Trophoblast cell (in vitro differentiated cells and primary cell): ENCODE measurements around the gene BMP2K.
"Not testable (repeated sequence)": the region's sequence is repeated elsewhere in the genome, so short reads cannot be mapped to it uniquely, and the experiment has no call there.

Experiments used
- DNase-seq, 2 donors: peaks; one replicate each; pipeline ENCODE4 v3.0.0-alpha.2; 2016
- H2AFZ ChIP-seq: 2 replicates; pipeline ENCODE4 v1.6.1; 2013; ENCODE audit warnings: low read length, moderate library complexity, mild to moderate bottlenecking; ENCODE audit not compliant: insufficient read depth, poor library complexity
- H2AK5ac ChIP-seq: 2 replicates; pipeline ENCODE4 v1.6.1; 2013; ENCODE audit warnings: mild to moderate bottlenecking, low read length
- H2BK120ac ChIP-seq: 2 replicates; pipeline ENCODE4 v1.6.1; 2013; ENCODE audit warnings: low read length, mild to moderate bottlenecking, moderate library complexity; ENCODE audit not compliant: insufficient read depth, poor library complexity
- H2BK12ac ChIP-seq: 2 replicates; pipeline ENCODE4 v1.6.1; 2013; ENCODE audit warnings: mild to moderate bottlenecking, low read length, moderate library complexity
- H2BK5ac ChIP-seq: 2 replicates; pipeline ENCODE4 v1.6.1; 2013; ENCODE audit warnings: low read length, low read depth, moderate library complexity, mild to moderate bottlenecking; ENCODE audit not compliant: poor library complexity
- H3K14ac ChIP-seq: 2 replicates; pipeline ENCODE4 v1.6.1; 2013; ENCODE audit warnings: mild to moderate bottlenecking, low read length
- H3K18ac ChIP-seq: 2 replicates; pipeline ENCODE4 v1.6.1; 2013; ENCODE audit warnings: mild to moderate bottlenecking, low read length
- H3K23ac ChIP-seq: 2 replicates; pipeline ENCODE4 v1.6.1; 2013; ENCODE audit warnings: low read length
- H3K27ac ChIP-seq: 2 replicates; pipeline ENCODE4 v1.5.1; 2013; ENCODE audit warnings: low read depth, mild to moderate bottlenecking, inconsistent platforms, low read length, moderate library complexity
- H3K27me3 ChIP-seq: 2 replicates; pipeline ENCODE4 v1.6.1; 2013; ENCODE audit warnings: inconsistent platforms, mild to moderate bottlenecking, low read length, moderate library complexity; ENCODE audit not compliant: insufficient read depth
- H3K36me3 ChIP-seq, 2 experiments: 1 replicate in 1 of 2; 2 replicates in 1 of 2; pipeline ENCODE4 v1.6.1; 2013; ENCODE audit warnings: low read length in 2 of 2, mild to moderate bottlenecking in 2 of 2, moderate library complexity in 1 of 2; ENCODE audit not compliant: insufficient read depth in 2 of 2, control insufficient read depth in 1 of 2
- H3K4ac ChIP-seq: 2 replicates; pipeline ENCODE4 v1.6.1; 2013; ENCODE audit warnings: low read depth, mild to moderate bottlenecking, low read length, moderate library complexity
- H3K4me1 ChIP-seq, 2 experiments: 1 replicate in 1 of 2; 2 replicates in 1 of 2; pipeline ENCODE4 v1.6.1; 2013; ENCODE audit warnings: low read length in 2 of 2, mild to moderate bottlenecking in 2 of 2, moderate library complexity in 1 of 2; ENCODE audit not compliant: insufficient read depth in 2 of 2, control insufficient read depth in 1 of 2
- H3K4me2 ChIP-seq: 2 replicates; pipeline ENCODE4 v1.6.1; 2013; ENCODE audit warnings: inconsistent platforms, mild to moderate bottlenecking, low read length, moderate library complexity
- H3K4me3 ChIP-seq: 2 replicates; pipeline ENCODE4 v1.5.1; 2013; ENCODE audit warnings: mild to moderate bottlenecking, low read depth, low read length, inconsistent platforms
- H3K79me1 ChIP-seq: one replicate; pipeline ENCODE4 v1.6.1; 2013; ENCODE audit warnings: low read length
- H3K79me2 ChIP-seq: 2 replicates; pipeline ENCODE4 v1.6.1; 2013; ENCODE audit warnings: low read length, mild to moderate bottlenecking; ENCODE audit not compliant: control insufficient read depth, insufficient read depth, poor library complexity
- H3K9ac ChIP-seq: 2 replicates; pipeline ENCODE4 v1.6.1; 2013; ENCODE audit warnings: mild to moderate bottlenecking, low read length
- H3K9me3 ChIP-seq: 2 replicates; pipeline ENCODE4 v1.6.1; 2013; ENCODE audit warnings: low read depth, mild to moderate bottlenecking, control low read depth, inconsistent platforms, low read length; ENCODE audit not compliant: insufficient read depth
- H4K12ac ChIP-seq: 2 replicates; pipeline ENCODE4 v1.6.1; 2013; ENCODE audit warnings: low read depth, mild to moderate bottlenecking, low read length, moderate library complexity
- H4K8ac ChIP-seq: 2 replicates; pipeline ENCODE4 v1.6.1; 2013; ENCODE audit warnings: low read depth, mild to moderate bottlenecking, low read length, moderate library complexity
- H4K91ac ChIP-seq: one replicate; pipeline ENCODE4 v1.6.1; 2013; ENCODE audit warnings: low read depth, mild to moderate bottlenecking, low read length, moderate library complexity
- whole genome bisulfite sequencing: extraction: QIAGEN DNeasy Blood & Tissue Kit; methylation state at CpG from one replicate; pipeline ENCODE4 v1.1.7; 2013; ENCODE audit warnings: missing lambda C conversion rate; ENCODE audit not compliant: insufficient read length, insufficient coverage; ENCODE audit errors: extremely low coverage; 5-methylcytosine and 5-hydroxymethylcytosine counted together

Gene BMP2K

DNA sequence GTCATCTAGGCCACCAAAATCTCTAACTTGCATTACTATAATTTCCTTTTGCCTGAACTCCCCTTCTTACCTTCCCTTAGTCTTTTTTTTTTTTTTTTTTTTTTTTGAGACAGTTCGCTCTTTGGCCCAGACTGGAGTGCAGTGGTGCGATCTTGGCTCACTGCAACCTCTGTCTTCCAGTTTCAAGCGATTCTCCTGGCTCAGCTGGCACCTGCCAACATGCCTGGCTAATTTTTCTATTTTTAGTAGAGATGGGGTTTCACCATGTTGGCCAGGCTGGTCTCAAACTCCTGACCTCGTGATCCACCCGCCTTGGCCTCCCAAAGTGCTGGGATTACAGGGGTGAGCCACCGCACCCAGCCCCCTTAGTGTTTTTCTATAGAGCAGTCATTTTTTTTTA, 132.8 kb downstream of the BMP2K start:
- H3K18ac ChIP-seq, H3K27ac ChIP-seq, H3K4me2 ChIP-seq, H3K79me2 ChIP-seq, H3K23ac ChIP-seq, H2BK12ac ChIP-seq, H3K9ac ChIP-seq, H3K9me3 ChIP-seq, H2BK120ac ChIP-seq, H3K4ac ChIP-seq, H3K4me1 ChIP-seq, H2AK5ac ChIP-seq, DNase-seq, H2AFZ ChIP-seq, H4K8ac ChIP-seq, H4K91ac ChIP-seq, H3K79me1 ChIP-seq, H2BK5ac ChIP-seq, H3K14ac ChIP-seq, H4K12ac ChIP-seq, H3K27me3 ChIP-seq, H3K36me3 ChIP-seq, H3K4me3 ChIP-seq: not testable (repeated sequence)
- WGBS = no CpG with 5 or more reads among the region's 6 CpGs

- Histone ChIP-seq H3K79me2 (no peaks in the 10 kb centered on the region), H3K9ac (no peak overlapping the region), H3K27ac (no peak overlapping the region), H3K9me3 (peaks cover 2% of the 10 kb centered on the region), H2AK5ac (no peak overlapping the region), H2BK120ac (no peak overlapping the region), H4K12ac (no peak overlapping the region), H4K8ac (no peak overlapping the region), H2BK12ac (no peak overlapping the region), H2BK5ac (no peak overlapping the region), H3K23ac (no peak overlapping the region), H2AFZ (no peak overlapping the region), H3K4ac (no peak overlapping the region), H3K4me3 (no peak overlapping the region), H3K79me1 (no peaks in the 10 kb centered on the region), H3K4me1 (peaks cover 0 to 3% of the 10 kb centered on the region in 2 experiments), H3K27me3 (no peaks in the 10 kb centered on the region), H3K18ac (no peak overlapping the region), H3K4me2 (no peak overlapping the region), H3K14ac (no peak overlapping the region), H4K91ac (no peak overlapping the region), H3K36me3 (peaks cover 3 to 5% of the 10 kb centered on the region in 2 experiments)
- no peak for DNase-seq
- no CpG with 5 or more reads among the region's 2 CpGs for WGBS
Observed at GRCh38 chr4:78910612-78911011, 134.5 kb downstream of the BMP2K start.

GRCh38 chr4:78922207-78922606, 146.1 kb downstream of the BMP2K start:
- WGBS = no CpG with 5 or more reads among the region's 4 CpGs
- no peaks in the 10 kb centered on the region for H3K79me2 ChIP-seq

GRCh38 chr4:78923464-78924312, 147.5 kb downstream of the BMP2K start:
- no peak overlapping the region for H3K9ac ChIP-seq
- DNase-seq = no peak
- H2BK5ac ChIP-seq = no peak overlapping the region
- H3K4me2 ChIP-seq = no peak overlapping the region
- no peaks in the 10 kb centered on the region for H3K79me2 ChIP-seq
- H4K8ac ChIP-seq = no peak overlapping the region
- H3K4me1 ChIP-seq = no peaks in the 10 kb centered on the region
- H3K9me3 ChIP-seq = no peaks in the 10 kb centered on the region
- H3K4ac ChIP-seq = no peak overlapping the region
- H3K27me3 ChIP-seq = no peaks in the 10 kb centered on the region
- H4K12ac ChIP-seq = no peak overlapping the region
- H3K23ac ChIP-seq = no peak overlapping the region
- WGBS = no CpG with 5 or more reads among the region's 4 CpGs
- H3K36me3 ChIP-seq = peaks cover under 1 to 4% of the 10 kb centered on the region in 2 experiments
- H3K79me1 ChIP-seq = no peaks in the 10 kb centered on the region
- no peak overlapping the region for H2AK5ac ChIP-seq
- no peak overlapping the region for H2BK12ac ChIP-seq
- no peak overlapping the region for H3K27ac ChIP-seq
- no peak overlapping the region for H3K18ac ChIP-seq
- no peak overlapping the region for H3K14ac ChIP-seq
- no peak overlapping the region for H2AFZ ChIP-seq
- no peak overlapping the region for H2BK120ac ChIP-seq
- no peak overlapping the region for H4K91ac ChIP-seq
- H3K4me3 ChIP-seq = no peak overlapping the region

More at GRCh38 chr4:78922207-78922606, 146.1 kb downstream of the BMP2K start:
- H3K4me2 ChIP-seq = no peak overlapping the region
- no peak overlapping the region for H4K91ac ChIP-seq
- no peak overlapping the region for H3K18ac ChIP-seq
- no peaks in the 10 kb centered on the region for H3K9me3 ChIP-seq
- H4K8ac ChIP-seq = no peak overlapping the region
- no peak overlapping the region for H2BK5ac ChIP-seq
- H2BK12ac ChIP-seq = no peak overlapping the region
- peaks cover 0 to 6% of the 10 kb centered on the region in 2 experiments for H3K36me3 ChIP-seq
- H3K23ac ChIP-seq = no peak overlapping the region
- H3K14ac ChIP-seq = no peak overlapping the region
- no peak overlapping the region for H2AFZ ChIP-seq
- no peak overlapping the region for H3K4ac ChIP-seq
- no peak overlapping the region for H3K27ac ChIP-seq
- H2BK120ac ChIP-seq = no peak overlapping the region
- H4K12ac ChIP-seq = no peak overlapping the region
- H3K27me3 ChIP-seq = no peaks in the 10 kb centered on the region
- no peak overlapping the region for H3K9ac ChIP-seq
- H3K4me1 ChIP-seq = no peaks in the 10 kb centered on the region
- no peak overlapping the region for H2AK5ac ChIP-seq
- no peak overlapping the region for H3K4me3 ChIP-seq
- DNase-seq = no peak
- H3K79me1 ChIP-seq = no peaks in the 10 kb centered on the region
